ELF-1 (cell line): Measurements from ENCODE around the gene PRCD.

Experiments used
- DNase-seq: peaks from one replicate; pipeline ENCODE4 v3.0.0-alpha.2; 2016; ENCODE audit warnings: low read depth, low spot score

PRCD gene

GRCh38 chr17:76570877-76571471, 31.1 kb downstream of the PRCD start:
- no peak for DNase-seq

GRCh38 chr17:76572201-76572910, 32.5 kb downstream of the PRCD start:
- DNase-seq = no peak

- no peak for DNase-seq
Observed at GRCh38 chr17:76573096-76573495, 33.3 kb downstream of the PRCD start.

GRCh38 chr17:76574166-76574565, 34.3 kb downstream of the PRCD start:
- DNase-seq = no peak

GRCh38 chr17:76575570-76575969, 35.7 kb downstream of the PRCD start:
- DNase-seq = no peak

GRCh38 chr17:76576189-76576588, 36.3 kb downstream of the PRCD start:
- no peak for DNase-seq

- no peak for DNase-seq
Observed at GRCh38 chr17:76577876-76578275, 38.0 kb downstream of the PRCD start.

GRCh38 chr17:76578376-76578775, 38.5 kb downstream of the PRCD start:
- DNase-seq = no peak

GRCh38 chr17:76579281-76579680, 39.4 kb downstream of the PRCD start:
- no peak for DNase-seq

GRCh38 chr17:76581515-76581914, 41.7 kb downstream of the PRCD start:
- no peak for DNase-seq

- no peak for DNase-seq
Observed at GRCh38 chr17:76582660-76583059, 42.8 kb downstream of the PRCD start.

- DNase-seq = peak; percentile 83
Observed at GRCh38 chr17:76584427-76585032, 44.7 kb downstream of the PRCD start.

GRCh38 chr17:76585033-76585648, 45.3 kb downstream of the PRCD start:
- peak; percentile 35 for DNase-seq

GRCh38 chr17:76585649-76586593, 46.1 kb downstream of the PRCD start, which contains the start of gene ST6GALNAC2:
TSS of gene ST6GALNAC2 (minus strand) at chr17:76585860. CDS start at chr17:76585808, 52 bp downstream.
- DNase-seq = peak; percentile 71

GRCh38 chr17:76586741-76587487, 47.1 kb downstream of the PRCD start:
- peak; percentile 63 for DNase-seq

GRCh38 chr17:76588182-76588581, 48.3 kb downstream of the PRCD start:
- no peak for DNase-seq

GRCh38 chr17:76593384-76593826, 53.6 kb downstream of the PRCD start:
- no peak for DNase-seq

GRCh38 chr17:76593959-76594358, 54.1 kb downstream of the PRCD start:
- DNase-seq = no peak

GRCh38 chr17:76594690-76595089, 54.8 kb downstream of the PRCD start:
- DNase-seq = no peak
